ENCODE data around the gene MRPL54.
"Not testable (repeated sequence)": the region's sequence is repeated elsewhere in the genome, so short reads cannot be mapped to it uniquely, and the experiment has no call there.

The MRPL54 gene

GRCh38 chr19:3740431-3740830, 22.1 kb upstream of the MRPL54 start:
- DNase-seq (ENCODE audit: low read depth in 2 of 2) = no peak

GRCh38 chr19:3743486-3743885, 19.0 kb upstream of the MRPL54 start:
- no peak for DNase-seq (ENCODE audit: low read depth in 2 of 2)

- DNase-seq (ENCODE audit: low read depth in 2 of 2) = no peak
Measured at GRCh38 chr19:3745363-3746045, 17.0 kb upstream of the MRPL54 start.

- DNase-seq (ENCODE audit: low read depth in 2 of 2) = no peak
Measured at GRCh38 chr19:3746371-3747056, 16.0 kb upstream of the MRPL54 start.

- no peak for DNase-seq (ENCODE audit: low read depth in 2 of 2)
Measured at GRCh38 chr19:3748965-3749364, 13.5 kb upstream of the MRPL54 start.

- DNase-seq (ENCODE audit: low read depth in 2 of 2) = no peak
Measured at GRCh38 chr19:3750211-3750610, 12.3 kb upstream of the MRPL54 start.

- no peak for DNase-seq (ENCODE audit: low read depth in 2 of 2)
Measured at GRCh38 chr19:3751236-3751635, 11.2 kb upstream of the MRPL54 start.

GRCh38 chr19:3752492-3752891, 10.0 kb upstream of the MRPL54 start:
- DNase-seq (ENCODE audit: low read depth in 2 of 2) = no peak

- no peak for DNase-seq (ENCODE audit: low read depth in 2 of 2)
Measured at GRCh38 chr19:3753631-3754410, 8.7 kb upstream of the MRPL54 start.

GRCh38 chr19:3757705-3758104, 4.8 kb upstream of the MRPL54 start:
- not testable (repeated sequence) for DNase-seq (ENCODE audit: low read depth in 2 of 2)

- not testable (repeated sequence) for DNase-seq (ENCODE audit: low read depth in 2 of 2)
Measured at GRCh38 chr19:3758297-3758696, 4.2 kb upstream of the MRPL54 start.

- DNase-seq (ENCODE audit: low read depth in 2 of 2) = no peak
Measured at GRCh38 chr19:3759482-3760254, 2.8 kb upstream of the MRPL54 start.

- DNase-seq (ENCODE audit: low read depth in 2 of 2) = no peak
Measured at GRCh38 chr19:3760871-3761361, 1.6 kb upstream of the MRPL54 start.

- DNase-seq (ENCODE audit: low read depth in 2 of 2) = peak; percentile 91 to 95
Measured at GRCh38 chr19:3761382-3762129, 926 bp upstream of the MRPL54 start, which contains the start of gene APBA3. APBA3 (minus strand) TSS chr19:3761692; CDS start chr19:3760264, 1,428 bp downstream.

- DNase-seq (ENCODE audit: low read depth in 2 of 2) = no peak
Measured at GRCh38 chr19:3762130-3762473, 380 bp upstream of the MRPL54 start.

- DNase-seq (ENCODE audit: low read depth in 2 of 2) = no peak
Measured at GRCh38 chr19:3765121-3765520, 2.6 kb downstream of the MRPL54 start.

GRCh38 chr19:3765757-3766156, 3.3 kb downstream of the MRPL54 start:
- not testable (repeated sequence) for DNase-seq (ENCODE audit: low read depth in 2 of 2)

- DNase-seq (ENCODE audit: low read depth in 2 of 2) = no peak
Measured at GRCh38 chr19:3766520-3766919, 4.0 kb downstream of the MRPL54 start.

GRCh38 chr19:3767050-3767449, 4.6 kb downstream of the MRPL54 start:
- no peak for DNase-seq (ENCODE audit: low read depth in 2 of 2)

- no peak for DNase-seq (ENCODE audit: low read depth in 2 of 2)
Measured at GRCh38 chr19:3768015-3768747, 5.7 kb downstream of the MRPL54 start.

Measured in stimulated activated CD4-positive, alpha-beta T cell treated with anti-CD3 and anti-CD28 coated beads, Interleukin-1b, Interleukin-23, amount 100 ng/mL, for 1 hour (primary cell).